ENCODE results near the gene TWF2. TPM values are rescaled to one million over a fixed set of nuclear protein-coding genes. Genes with fewer than 3 reads are reported as not detected.

TWF2 gene
- total RNA-seq (2013), result 94.8 TPM
- 100 to 1,000 TPM; 141 to 199 (median 176) TPM for polyA plus RNA-seq
- polyA minus RNA-seq, result 91.3 and 153 TPM in 2 replicates
- 3.9 to 73.6 (median 34.9) reads per million in 11 experiments for total RNA-seq

GRCh38 chr3:52238761-52239701 is at the start of gene TWF2:
TWF2 (minus strand) TSS chr3:52239158; CDS start chr3:52239016, 142 bp downstream.
- Histone ChIP-seq H3K79me2 (ENCODE audit: insufficient read depth, low read length) (peaks cover 74% of the 10 kb centered on the region), H3K4me3 (replicated peaks in 1 of 3; ENCODE audit: low read depth in 2 of 3, low read length in 3 of 3) (peak within 1 kb of the TSS; percentile 88 to 100 (median 93)), H3K36me3 (replicated peaks in 1 of 2; ENCODE audit: control insufficient read depth in 1 of 2, insufficient read depth in 2 of 2, low read length in 2 of 2) (peaks cover 17 to 19% of the 10 kb centered on the region in 2 donors), H4K20me1 (ENCODE audit: insufficient read depth, low read length) (peaks cover 45% of the 10 kb centered on the region), H2AFZ (ENCODE audit: insufficient read depth, low read depth, low read length, poor library complexity, severe bottlenecking) (peak within 1 kb of the TSS; percentile 95), H3K4me1 (ENCODE audit: control insufficient read depth in 1 of 2, insufficient read depth in 2 of 2, low read length in 2 of 2) (peaks cover 59 to 80% of the 10 kb centered on the region in 2 donors), H3K27me3 (ENCODE audit: control insufficient read depth in 2 of 2, insufficient read depth in 2 of 2, low read length in 2 of 2) (no peaks in the 10 kb centered on the region), H3K9me3 (replicated peaks in 1 of 2; ENCODE audit: control insufficient read depth in 1 of 2, insufficient read depth in 1 of 2, low read length in 2 of 2) (no peaks in the 10 kb centered on the region), H3K9ac (ENCODE audit: insufficient read depth, low read length, poor library complexity, severe bottlenecking) (peak within 1 kb of the TSS; percentile 83), H3K4me2 (replicated peaks; ENCODE audit: extremely low read depth, low read length, poor library complexity, severe bottlenecking) (peak within 1 kb of the TSS; percentile 97), H3K27ac (ENCODE audit: low read depth in 1 of 2, low read length in 2 of 2) (peak within 1 kb of the TSS; percentile 79 to 91)
- H3K4me1 Mint-ChIP-seq, result peaks cover 68% of the 10 kb centered on the region
- TF ChIP-seq, protein P1, sequence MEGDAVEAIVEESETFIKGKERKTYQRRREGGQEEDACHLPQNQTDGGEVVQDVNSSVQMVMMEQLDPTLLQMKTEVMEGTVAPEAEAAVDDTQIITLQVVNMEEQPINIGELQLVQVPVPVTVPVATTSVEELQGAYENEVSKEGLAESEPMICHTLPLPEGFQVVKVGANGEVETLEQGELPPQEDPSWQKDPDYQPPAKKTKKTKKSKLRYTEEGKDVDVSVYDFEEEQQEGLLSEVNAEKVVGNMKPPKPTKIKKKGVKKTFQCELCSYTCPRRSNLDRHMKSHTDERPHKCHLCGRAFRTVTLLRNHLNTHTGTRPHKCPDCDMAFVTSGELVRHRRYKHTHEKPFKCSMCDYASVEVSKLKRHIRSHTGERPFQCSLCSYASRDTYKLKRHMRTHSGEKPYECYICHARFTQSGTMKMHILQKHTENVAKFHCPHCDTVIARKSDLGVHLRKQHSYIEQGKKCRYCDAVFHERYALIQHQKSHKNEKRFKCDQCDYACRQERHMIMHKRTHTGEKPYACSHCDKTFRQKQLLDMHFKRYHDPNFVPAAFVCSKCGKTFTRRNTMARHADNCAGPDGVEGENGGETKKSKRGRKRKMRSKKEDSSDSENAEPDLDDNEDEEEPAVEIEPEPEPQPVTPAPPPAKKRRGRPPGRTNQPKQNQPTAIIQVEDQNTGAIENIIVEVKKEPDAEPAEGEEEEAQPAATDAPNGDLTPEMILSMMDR (IDR thresholded peaks at IDR 0.05), result peak; percentile 56
- intact Hi-C loops (cut with micrococcal nuclease), result no loop called here
- 0% methylated on average over 70 of the region's 92 CpGs for WGBS (ENCODE audit: insufficient coverage)
- peaks cover 24 to 25% of the 10 kb centered on the region in 2 donors for H3K36me3 Mint-ChIP-seq
- peak; percentile 58 to 71 (median 68) for DNase-seq
- peak within 1 kb of the TSS; percentile 91 to 95 (median 93) for H3K27ac Mint-ChIP-seq
- peak within 1 kb of the TSS; percentile 90 to 97 for H3K4me3 Mint-ChIP-seq
- no peaks in the 10 kb centered on the region for H3K27me3 Mint-ChIP-seq (ENCODE audit: low read depth in 3 of 3)
- peaks cover 0 to 5% (median 0%) of the 10 kb centered on the region in 7 donors for H3K9me3 Mint-ChIP-seq

DNA sequence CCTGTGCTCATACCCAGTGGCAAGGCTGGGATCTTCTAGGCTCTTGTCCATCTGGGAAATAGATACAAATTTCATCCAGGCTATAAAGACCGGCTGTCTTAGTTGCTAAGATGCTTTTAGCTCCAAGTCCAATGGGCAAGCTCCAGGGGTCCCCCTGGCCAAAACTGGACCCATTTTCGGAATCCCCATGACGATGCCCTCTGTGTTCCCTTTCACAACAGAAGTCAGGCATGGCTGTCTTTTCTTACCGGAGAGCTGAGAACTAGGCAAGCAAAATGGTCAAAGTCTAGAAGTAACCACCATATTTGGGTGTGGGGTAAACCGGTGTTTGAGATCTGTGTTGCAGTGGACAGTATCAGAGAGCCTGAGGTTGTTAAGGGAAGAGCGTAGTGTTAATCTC is 49.7 kb upstream of the TWF2 start:
- H3K9ac ChIP-seq (ENCODE audit: insufficient read depth, low read length, poor library complexity, severe bottlenecking), result no peak overlapping the region
- peaks cover 0 to 1% (median 0%) of the 10 kb centered on the region in 3 donors for H3K27me3 Mint-ChIP-seq (ENCODE audit: low read depth in 3 of 3)
- no peak for DNase-seq

More for the DNA sequence above, 49.7 kb upstream of the TWF2 start:
- Histone ChIP-seq H3K4me1 (ENCODE audit: control insufficient read depth in 1 of 2, insufficient read depth in 2 of 2, low read length in 2 of 2) (peaks cover 12 to 21% of the 10 kb centered on the region in 2 donors), H2AFZ (ENCODE audit: insufficient read depth, low read depth, low read length, poor library complexity, severe bottlenecking) (peak overlapping the region; percentile 91), H3K4me2 (replicated peaks; ENCODE audit: extremely low read depth, low read length, poor library complexity, severe bottlenecking) (peak overlapping the region; percentile 82), H3K27me3 (ENCODE audit: control insufficient read depth in 2 of 2, insufficient read depth in 2 of 2, low read length in 2 of 2) (no peaks in the 10 kb centered on the region), H3K4me3 (replicated peaks in 1 of 3; ENCODE audit: low read depth in 2 of 3, low read length in 3 of 3) (peak overlapping the region in 1 of 3 experiments; percentile 98), H3K27ac (ENCODE audit: low read depth in 1 of 2, low read length in 2 of 2) (no peak overlapping the region), H3K36me3 (replicated peaks in 1 of 2; ENCODE audit: control insufficient read depth in 1 of 2, insufficient read depth in 2 of 2, low read length in 2 of 2) (peaks cover 32 to 34% of the 10 kb centered on the region in 2 donors), H4K20me1 (ENCODE audit: insufficient read depth, low read length) (peaks cover 4% of the 10 kb centered on the region), H3K9me3 (replicated peaks in 1 of 2; ENCODE audit: control insufficient read depth in 1 of 2, insufficient read depth in 1 of 2, low read length in 2 of 2) (no peaks in the 10 kb centered on the region), H3K79me2 (ENCODE audit: insufficient read depth, low read length) (peaks cover 50% of the 10 kb centered on the region)
- Mint-ChIP-seq H3K36me3 (peaks cover 31 to 38% of the 10 kb centered on the region in 2 donors), H3K4me3 (peak overlapping the region; percentile 90 to 97), H3K4me1 (peaks cover 17% of the 10 kb centered on the region), H3K9me3 (no peaks in the 10 kb centered on the region), H3K27ac (peak overlapping the region; percentile 99 to 100 (median 100))
- TF ChIP-seq, protein P1 (IDR thresholded peaks at IDR 0.05), result no peak
- intact Hi-C loops (cut with micrococcal nuclease), result loop anchor here in 1 of 2 donors (10.0 kb wide), 1 partner anchor 116 kb away; no protein-coding TSS in a partner anchor
- 92% methylated on average over 3 of the region's 6 CpGs for WGBS (ENCODE audit: insufficient coverage)

Measured in CD14-positive monocyte (primary cell).